ENCODE results near the gene KDM6B. TPM values are rescaled to one million over a fixed set of nuclear protein-coding genes. Genes with fewer than 3 reads are reported as not detected.

KDM6B gene
- total and polyA plus RNA-seq, 9 of the 15 experiments (the other 6 are each of a cell fraction or from before 2014, with no cell fraction given) = 0.01 to 22.9 (median 2.2) TPM

- TF ChIP-seq ZBTB40 (IDR thresholded peaks at IDR 0.05) (no peak), ZBTB40 (CRISPR knock-in tag; IDR thresholded peaks at IDR 0.05) (no peak), C11orf30 (IDR thresholded peaks at IDR 0.05; ENCODE audit: low read depth) (no peak), PTRF (tag; IDR thresholded peaks at IDR 0.05) (no peak)
- TF ChIP-seq, protein P1, sequence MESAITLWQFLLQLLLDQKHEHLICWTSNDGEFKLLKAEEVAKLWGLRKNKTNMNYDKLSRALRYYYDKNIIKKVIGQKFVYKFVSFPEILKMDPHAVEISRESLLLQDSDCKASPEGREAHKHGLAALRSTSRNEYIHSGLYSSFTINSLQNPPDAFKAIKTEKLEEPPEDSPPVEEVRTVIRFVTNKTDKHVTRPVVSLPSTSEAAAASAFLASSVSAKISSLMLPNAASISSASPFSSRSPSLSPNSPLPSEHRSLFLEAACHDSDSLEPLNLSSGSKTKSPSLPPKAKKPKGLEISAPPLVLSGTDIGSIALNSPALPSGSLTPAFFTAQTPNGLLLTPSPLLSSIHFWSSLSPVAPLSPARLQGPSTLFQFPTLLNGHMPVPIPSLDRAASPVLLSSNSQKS (CRISPR knock-in tag; IDR thresholded peaks at IDR 0.05) = no peak
Observed at GRCh38 chr17:7818746-7819645, 15.0 kb upstream of the KDM6B start (continued).

Measured in K562 (cell line).